ENCODE results near the gene ANAPC4.

DNA sequence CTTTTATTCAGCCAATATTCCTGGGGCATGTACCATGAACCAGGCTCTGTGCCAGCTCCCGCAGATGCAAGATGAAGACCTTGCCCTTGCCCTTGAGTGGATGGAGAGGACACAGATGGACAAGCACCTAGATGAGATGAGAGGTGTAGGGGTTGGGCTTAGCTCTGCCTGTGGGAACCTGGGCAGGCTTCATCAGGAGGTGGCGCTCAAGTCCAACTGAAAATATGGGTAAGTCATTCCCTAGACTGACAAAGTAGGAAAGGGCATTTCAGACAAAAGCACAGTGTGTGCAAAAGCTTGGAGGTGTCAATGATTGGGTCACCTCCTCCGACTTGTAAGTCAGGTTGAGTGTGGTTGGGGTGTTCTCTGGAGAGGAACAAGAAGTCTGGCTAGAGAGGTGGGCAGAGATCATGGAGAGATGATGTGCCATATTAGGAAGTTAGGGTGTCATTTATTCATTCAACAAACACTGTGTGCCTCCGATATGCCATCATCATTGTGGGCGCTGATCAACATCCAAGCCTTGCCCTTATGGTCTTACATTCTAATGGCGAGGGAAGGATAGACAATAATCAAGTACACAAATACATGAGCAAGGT lies 64.6 kb downstream of the ANAPC4 start:
- TF ChIP-seq CTCF (IDR thresholded peaks at IDR 0.05; ENCODE audit: low read depth, low read length, poor library complexity, severe bottlenecking) (peak; percentile 82), EZH2phosphoT487 (IDR thresholded peaks at IDR 0.05; ENCODE audit: borderline replicate concordance, low read length) (no peak)

Data from DOHH2 (cell line).